NCI-H345 (cell line): ENCODE measurements around the gene STT3A.

Source experiments
- DNase-seq: peaks from one replicate; lab custom pipeline; 2025; lab: John Stamatoyannopoulos, UW

The STT3A gene

DNA sequence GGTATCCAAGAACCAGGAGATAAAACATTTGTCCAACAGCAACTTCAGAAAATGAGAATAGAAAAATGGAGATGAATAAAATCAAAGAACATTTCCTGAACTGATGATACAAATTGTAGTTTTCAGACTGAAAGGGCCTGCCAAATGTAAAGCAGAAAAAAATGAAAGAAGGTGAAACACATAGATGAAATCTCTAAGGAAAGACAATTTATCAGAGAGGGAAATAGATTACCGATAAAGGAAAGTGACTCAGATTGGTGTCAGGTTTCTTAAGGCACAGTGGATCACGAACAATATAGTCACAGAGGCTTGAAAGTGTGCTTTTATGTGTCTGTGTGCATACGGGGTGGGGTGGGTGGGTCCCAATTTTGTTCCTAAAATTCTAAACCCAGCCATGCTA lies 4.1 kb upstream of the STT3A start:
- no peak for DNase-seq

DNA sequence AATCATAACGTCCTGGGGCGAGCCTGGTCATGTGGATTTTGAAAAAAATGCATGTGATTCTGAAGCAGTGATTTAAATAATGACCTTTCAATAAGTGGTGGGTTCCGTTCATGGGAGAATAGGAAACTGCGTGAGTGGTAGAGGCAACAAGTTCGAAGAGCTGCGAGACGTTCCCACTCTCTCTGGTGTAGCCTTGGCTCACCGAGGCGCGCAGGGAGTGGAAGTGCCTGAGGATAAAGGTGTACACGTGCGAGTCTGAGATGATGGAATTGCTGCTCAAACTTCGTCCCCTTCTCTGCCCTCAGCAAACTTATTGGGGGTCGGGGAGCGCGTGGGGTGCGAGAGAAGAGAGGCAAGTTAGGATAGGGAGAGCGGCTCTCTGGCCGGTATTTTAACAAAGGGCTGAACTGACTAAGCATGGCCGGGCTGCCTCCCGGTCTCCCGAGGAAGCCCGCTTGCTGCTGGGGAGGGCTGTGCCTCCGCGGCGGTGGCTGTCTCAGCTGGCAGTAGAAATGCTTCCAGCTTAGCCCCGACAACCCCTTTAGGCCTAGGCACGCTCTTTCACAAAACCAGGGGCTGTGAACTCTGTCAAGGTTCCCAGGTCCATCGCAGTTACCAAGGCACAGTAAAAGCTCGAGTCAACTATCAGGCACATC lies 875 bp upstream of the STT3A start:
- peak; percentile 53 for DNase-seq

- no peak for DNase-seq
Observed at GRCh38 chr11:125593114-125593820, 615 bp downstream of the STT3A start.

DNA sequence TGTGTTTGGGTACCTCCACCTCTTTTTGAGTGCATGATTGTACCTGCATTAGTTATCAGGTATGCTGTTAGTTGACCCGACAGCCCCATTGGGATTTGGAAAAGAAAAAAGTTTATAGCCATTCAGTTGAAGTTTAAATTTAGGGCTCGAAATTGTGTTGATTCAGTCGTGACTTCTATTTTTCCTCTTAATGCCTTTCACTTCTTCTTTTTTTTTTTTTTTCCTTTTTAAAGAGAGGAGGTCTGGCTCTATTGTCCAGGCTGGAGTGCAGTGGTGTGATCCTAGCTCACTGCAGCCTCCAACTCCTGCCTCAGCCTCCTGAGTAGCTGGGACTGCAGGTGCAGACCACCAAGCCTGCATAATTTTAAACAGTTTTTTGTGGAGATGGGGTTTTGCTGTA lies 2.3 kb downstream of the STT3A start:
- no peak for DNase-seq

DNA sequence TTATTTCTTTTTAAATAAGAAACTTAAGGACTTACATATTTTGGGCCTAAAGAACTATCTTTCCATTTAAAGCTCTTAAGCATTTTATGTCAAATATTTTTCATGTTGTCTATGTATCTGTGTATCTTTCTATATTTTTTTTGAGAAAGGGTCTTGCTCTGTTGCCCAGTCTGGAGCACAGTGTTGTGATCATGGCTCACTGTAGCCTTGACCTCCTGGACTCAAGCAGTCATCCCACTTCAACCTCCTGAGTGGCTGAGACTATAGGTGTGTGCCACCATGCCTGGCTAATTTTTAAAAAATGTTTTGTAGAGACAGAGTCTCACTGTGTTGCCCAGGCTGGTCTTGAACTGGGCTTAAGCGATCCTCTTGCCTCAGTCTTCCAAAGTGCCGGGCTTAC lies 8.0 kb downstream of the STT3A start:
- no peak for DNase-seq

GRCh38 chr11:125603207-125603606 lies 10.6 kb downstream of the STT3A start:
- no peak for DNase-seq

- no peak for DNase-seq
Observed at GRCh38 chr11:125605417-125605816, 12.8 kb downstream of the STT3A start.

GRCh38 chr11:125609545-125609944 lies 16.9 kb downstream of the STT3A start:
- no peak for DNase-seq

DNA sequence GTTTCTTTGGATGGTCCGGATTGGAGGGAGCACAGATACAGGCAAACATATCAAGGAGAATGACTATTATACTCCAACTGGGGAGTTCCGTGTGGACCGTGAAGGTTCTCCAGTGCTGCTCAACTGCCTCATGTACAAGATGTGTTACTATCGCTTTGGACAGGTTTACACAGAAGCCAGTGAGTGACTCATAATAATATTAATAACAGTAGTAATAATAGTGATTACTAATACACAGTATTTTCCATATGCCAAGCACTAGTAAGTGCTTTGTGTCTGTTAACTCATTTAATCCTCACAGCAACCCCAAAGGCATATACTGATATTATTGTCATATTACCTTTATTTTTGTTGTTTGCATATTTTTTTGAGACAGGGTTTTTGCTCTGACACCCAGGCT lies 25.7 kb downstream of the STT3A start:
- DNase-seq: no peak

- no peak for DNase-seq
Observed at GRCh38 chr11:125621995-125622394, 29.3 kb downstream of the STT3A start.

GRCh38 chr11:125623064-125623463 lies 30.4 kb downstream of the STT3A start:
- DNase-seq: no peak

DNA sequence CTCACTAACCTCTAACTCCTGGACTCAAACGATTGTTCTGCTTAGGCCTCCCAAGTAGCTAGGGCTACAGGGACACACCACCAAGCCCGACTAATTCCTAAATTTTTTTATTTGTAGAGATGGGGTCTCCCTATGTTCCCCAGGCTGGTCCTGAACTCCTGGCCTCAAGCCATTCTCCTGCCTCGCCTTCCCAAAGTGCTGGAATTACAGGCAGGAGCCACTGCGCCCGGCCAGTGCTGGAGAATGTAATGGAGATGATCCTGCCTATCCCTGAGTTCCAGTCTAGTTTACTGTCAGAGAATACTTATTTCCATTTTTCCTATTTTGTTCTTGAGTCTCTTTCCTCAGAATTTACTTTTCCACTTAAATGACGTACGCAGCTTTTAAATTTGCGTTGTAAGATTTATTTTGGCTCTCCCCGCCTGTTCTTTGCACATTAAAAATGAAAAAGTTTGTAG lies 32.1 kb downstream of the STT3A start, which contains the start of gene CHEK1:
Gene CHEK1, plus strand, starts transcription at position 408 of the 458 bp plus-strand sequence. CDS start 1,606 bp downstream, outside the sequence.
- no peak for DNase-seq

GRCh38 chr11:125625225-125625629 lies 32.6 kb downstream of the STT3A start:
- no peak for DNase-seq

- DNase-seq: peak; percentile 91
Observed at GRCh38 chr11:125625630-125626287, 33.1 kb downstream of the STT3A start.

GRCh38 chr11:125626288-125626950 lies 33.8 kb downstream of the STT3A start:
- DNase-seq: peak; percentile 72

GRCh38 chr11:125627236-125627910 lies 34.7 kb downstream of the STT3A start:
- no peak for DNase-seq

- no peak for DNase-seq
Observed at GRCh38 chr11:125637840-125638239, 45.2 kb downstream of the STT3A start.

GRCh38 chr11:125638315-125638714 lies 45.7 kb downstream of the STT3A start:
- no peak for DNase-seq

DNA sequence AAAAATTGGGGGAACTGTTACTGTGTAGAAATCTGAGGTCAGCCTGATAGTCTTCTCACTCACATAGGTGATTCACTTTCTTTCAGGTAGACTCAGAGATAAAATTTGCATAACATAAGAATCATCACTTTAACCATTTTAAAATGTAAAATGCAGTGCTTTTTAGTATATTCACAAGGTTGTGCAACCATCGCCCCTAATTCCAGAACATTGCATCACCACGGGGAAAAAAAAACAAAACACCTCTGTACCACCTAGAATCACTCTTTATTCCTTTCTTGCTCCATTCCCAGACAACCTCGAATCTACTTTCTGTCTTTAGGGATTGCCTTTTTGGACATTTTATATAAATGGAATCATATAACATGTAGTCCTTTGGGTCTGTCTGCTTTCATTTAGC lies 53.2 kb downstream of the STT3A start:
- DNase-seq: no peak

GRCh38 chr11:125649465-125650166 lies 57.0 kb downstream of the STT3A start:
- DNase-seq: no peak

DNA sequence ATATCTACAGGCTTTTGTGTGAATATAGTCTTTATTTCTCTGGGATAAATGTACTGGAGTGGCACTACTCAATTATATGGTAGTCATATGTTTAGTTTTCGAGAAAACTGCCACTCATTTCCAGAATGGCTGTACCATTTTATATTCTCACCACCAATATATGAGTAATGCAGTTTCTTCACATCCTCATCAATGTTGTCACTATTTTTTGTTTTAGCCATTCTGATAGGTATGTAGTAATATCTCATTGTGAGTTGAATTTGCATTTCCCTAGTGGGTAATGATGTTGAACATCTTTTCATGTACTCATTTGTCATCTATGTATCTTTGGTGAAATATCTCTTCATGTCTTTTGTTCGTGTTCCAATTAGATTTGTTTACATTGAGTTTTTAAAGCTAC lies 70.0 kb downstream of the STT3A start:
- peak; percentile 6 for DNase-seq
